Right atrium auricular region (tissue), 2 donors: ENCODE results near the gene FOXP2. TPM values are rescaled to one million over a fixed set of nuclear protein-coding genes. Genes with fewer than 3 reads are reported as not detected.

Experiments used
- DNase-seq: peaks from one replicate; pipeline ENCODE4 v3.0.0-alpha.2; 2019; ENCODE audit warnings: low spot score
- H3K27ac ChIP-seq, 2 donors: fragments of 200-600 bp; sonication (generic); 1 replicate in 1 of 2; 2 replicates in 1 of 2; pipeline ENCODE4 v1.5.1; 2016 to 2019
- H3K27me3 ChIP-seq, 2 donors: fragments of 200-600 bp; sonication (generic); one replicate each; pipeline versions ENCODE4 v1.5.1 to v1.6.0; 2017 to 2019
- H3K36me3 ChIP-seq: fragments of 200-600 bp; sonication (generic); one replicate; pipeline ENCODE4 v1.5.1; 2016
- H3K4me1 ChIP-seq, 2 donors: fragments of 200-600 bp; sonication (generic); one replicate each; pipeline versions ENCODE4 v1.5.1 to v1.6.0; 2017 to 2019
- H3K4me3 ChIP-seq, 2 donors: fragments of 200-600 bp; sonication (generic); 1 replicate in 1 of 2; 2 replicates in 1 of 2; pipeline ENCODE4 v1.5.1; 2017 to 2019; ENCODE audit warnings: mild to moderate bottlenecking in 1 of 2, moderate library complexity in 1 of 2
- H3K9me3 ChIP-seq, 2 donors: fragments of 200-600 bp; sonication (generic); one replicate each; pipeline ENCODE4 v1.5.1; 2019
- CTCF ChIP-seq, 2 donors: fragments of 200-600 bp; sonication (generic); IDR thresholded peaks; one replicate each; pipeline ENCODE4 v1.5.1; 2019; ENCODE audit warnings: antibody characterized with exemption in 2 of 2
- microRNA-seq, 2 donors: library from miRNA; unstranded; fragments of <30 nt; microRNA quantifications; one replicate each; pipeline ENCODE4, GENCODE V29; 2016 to 2017; ENCODE audit warnings: borderline number of aligned reads in 2 of 2, borderline replicate concordance in 1 of 2
- total RNA-seq, 2 donors: library from RNA; depleted of rRNA; stranded (reverse); fragments of >200 nt; gene quantifications; one replicate each; pipeline ENCODE4 v1.1.0, GENCODE V29; 2016

FOXP2 gene
- total RNA-seq, 2 donors from 2014 or later: 2.0 to 3.8 TPM

- no peak for DNase-seq
- no peak for TF ChIP-seq CTCF (IDR thresholded peaks at IDR 0.05)
- H3K27ac ChIP-seq: no peak overlapping the region
These were observed 327.3 kb downstream of the FOXP2 start for GRCh38 chr7:114741911-114742310.

More at GRCh38 chr7:114741911-114742310, 327.3 kb downstream of the FOXP2 start:
- Histone ChIP-seq H3K4me3 (no peak overlapping the region), H3K36me3 (no peaks in the 10 kb centered on the region), H3K4me1 (no peaks in the 10 kb centered on the region), H3K9me3 (no peaks in the 10 kb centered on the region), H3K27me3 (no peaks in the 10 kb centered on the region)

Small RNA genes within 50 kb of the gene (microRNA-seq; reads per million reads assigned to microRNA genes)
- 0 reads per million in 2 donors for gene MIR3666
